HG03159 (cell line): ENCODE measurements around the gene ALDH3A1.

Source experiments
- ATAC-seq: cut with Tn5 transposase; IDR thresholded peaks from one replicate; pipeline ENCODE4 v1.9.1; 2021; ENCODE audit warnings: mild to moderate bottlenecking, moderate library complexity; ENCODE audit not compliant: unreplicated experiment

Gene ALDH3A1

GRCh38 chr17:19760746-19761145 lies 12.6 kb upstream of the ALDH3A1 start:
- ATAC-seq: no peak

- ATAC-seq: no peak
Observed at GRCh38 chr17:19759568-19760549, 11.8 kb upstream of the ALDH3A1 start.

GRCh38 chr17:19757536-19758180 lies 9.6 kb upstream of the ALDH3A1 start:
- no peak for ATAC-seq

- no peak for ATAC-seq
Observed at GRCh38 chr17:19756546-19756945, 8.4 kb upstream of the ALDH3A1 start.

- ATAC-seq: no peak
Observed at GRCh38 chr17:19755821-19756510, 7.9 kb upstream of the ALDH3A1 start.

- ATAC-seq: no peak
Observed at GRCh38 chr17:19755392-19755791, 7.3 kb upstream of the ALDH3A1 start.

- no peak for ATAC-seq
Observed at GRCh38 chr17:19753661-19754463, 5.8 kb upstream of the ALDH3A1 start.

- no peak for ATAC-seq
Observed at GRCh38 chr17:19753051-19753509, 5.0 kb upstream of the ALDH3A1 start.

GRCh38 chr17:19752216-19753050 lies 4.3 kb upstream of the ALDH3A1 start:
- ATAC-seq: no peak

- ATAC-seq: no peak
Observed at GRCh38 chr17:19750835-19751234, 2.7 kb upstream of the ALDH3A1 start.

GRCh38 chr17:19750020-19750572 lies 2.0 kb upstream of the ALDH3A1 start:
- ATAC-seq: no peak

GRCh38 chr17:19748807-19749193 lies 702 bp upstream of the ALDH3A1 start:
- ATAC-seq: no peak

- ATAC-seq: no peak
Observed at GRCh38 chr17:19747159-19747719, 859 bp downstream of the ALDH3A1 start.

- no peak for ATAC-seq
Observed at GRCh38 chr17:19746517-19746916, 1.6 kb downstream of the ALDH3A1 start.

- ATAC-seq: peak; percentile 79
Observed at GRCh38 chr17:19744922-19745757, 3.0 kb downstream of the ALDH3A1 start.

- ATAC-seq: no peak
Observed at GRCh38 chr17:19744492-19744891, 3.6 kb downstream of the ALDH3A1 start.

GRCh38 chr17:19743101-19744100 lies 4.7 kb downstream of the ALDH3A1 start:
- no peak for ATAC-seq
